MM.1S (cell line): ENCODE data around the gene TSC22D4.

Source experiments
- EZH2 ChIP-seq: fragments of 300-600 bp; sonication (generic); optimal IDR thresholded peaks from 2 replicates; pipeline ENCODE3; 2017; ENCODE audit warnings: low read depth, mild to moderate bottlenecking, antibody characterized with exemption, low read length, mixed read lengths
- EZH2phosphoT487 ChIP-seq: fragments of 300-600 bp; sonication (generic); IDR thresholded peaks from 2 replicates; pipeline ENCODE4 v1.6.1; 2018; ENCODE audit warnings: antibody characterized with exemption, low read length
- TF ChIP-seq, protein P1 (sequence below): fragments of 300-600 bp; sonication (generic); IDR thresholded peaks from 2 replicates; pipeline ENCODE4 v1.5.1; 2016; ENCODE audit warnings: antibody characterized with exemption, low read length, mixed read lengths

DNA sequence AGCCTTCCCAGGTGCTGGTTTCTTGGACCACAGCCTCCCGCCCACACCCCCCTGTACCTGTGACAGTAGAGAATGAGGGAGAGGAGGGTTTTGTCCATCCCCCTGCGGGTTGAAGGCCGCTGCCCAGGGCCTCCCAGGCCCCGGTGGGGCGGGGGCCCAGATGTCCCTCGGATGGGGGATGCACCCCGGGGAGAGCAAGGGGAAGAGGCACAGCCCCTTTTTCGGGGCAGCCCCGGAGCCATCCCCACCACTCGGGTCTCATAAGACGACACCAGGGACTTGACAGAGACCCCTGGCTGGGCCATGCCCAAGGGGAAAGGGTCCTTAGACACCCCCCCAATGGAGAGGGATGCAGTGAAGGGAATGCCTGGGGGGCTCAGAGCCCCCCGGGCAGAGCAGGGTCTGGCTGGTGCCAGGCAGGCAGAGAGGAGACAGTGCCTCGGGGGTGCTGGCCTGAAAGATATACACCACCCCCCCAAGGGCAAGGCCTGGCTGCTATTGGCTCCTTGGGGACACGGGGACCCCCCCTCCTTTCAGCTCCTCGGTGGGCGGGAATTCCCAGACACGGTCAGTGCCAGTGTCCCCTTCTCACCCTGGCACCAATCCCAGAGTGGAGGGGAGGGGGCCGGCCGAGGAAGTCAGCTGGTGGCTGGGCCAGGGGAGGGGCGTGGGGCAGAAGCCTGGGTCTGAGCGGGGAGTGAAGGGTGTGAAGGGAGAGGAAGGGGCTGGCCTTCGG is 11.2 kb downstream of the TSC22D4 start:
- TF ChIP-seq, protein P1, sequence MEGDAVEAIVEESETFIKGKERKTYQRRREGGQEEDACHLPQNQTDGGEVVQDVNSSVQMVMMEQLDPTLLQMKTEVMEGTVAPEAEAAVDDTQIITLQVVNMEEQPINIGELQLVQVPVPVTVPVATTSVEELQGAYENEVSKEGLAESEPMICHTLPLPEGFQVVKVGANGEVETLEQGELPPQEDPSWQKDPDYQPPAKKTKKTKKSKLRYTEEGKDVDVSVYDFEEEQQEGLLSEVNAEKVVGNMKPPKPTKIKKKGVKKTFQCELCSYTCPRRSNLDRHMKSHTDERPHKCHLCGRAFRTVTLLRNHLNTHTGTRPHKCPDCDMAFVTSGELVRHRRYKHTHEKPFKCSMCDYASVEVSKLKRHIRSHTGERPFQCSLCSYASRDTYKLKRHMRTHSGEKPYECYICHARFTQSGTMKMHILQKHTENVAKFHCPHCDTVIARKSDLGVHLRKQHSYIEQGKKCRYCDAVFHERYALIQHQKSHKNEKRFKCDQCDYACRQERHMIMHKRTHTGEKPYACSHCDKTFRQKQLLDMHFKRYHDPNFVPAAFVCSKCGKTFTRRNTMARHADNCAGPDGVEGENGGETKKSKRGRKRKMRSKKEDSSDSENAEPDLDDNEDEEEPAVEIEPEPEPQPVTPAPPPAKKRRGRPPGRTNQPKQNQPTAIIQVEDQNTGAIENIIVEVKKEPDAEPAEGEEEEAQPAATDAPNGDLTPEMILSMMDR = no peak
- TF ChIP-seq EZH2 (no peak), EZH2phosphoT487 (no peak)
